Panc1 (cell line): ENCODE measurements around the gene CHKB. TPM values are rescaled to one million over a fixed set of nuclear protein-coding genes. Genes with fewer than 3 reads are reported as not detected.

Source experiments
- ATAC-seq: fragments of 200-7000 bp; cut with Tn5 transposase; 2 replicates; pipeline ENCODE4 v1.9.1; 2020; ENCODE audit warnings: mild to moderate bottlenecking, moderate library complexity
- Bru-seq: library from RNA; stranded (reverse); fragments of 400-500 nt; gene quantifications from one replicate; lab custom pipeline; 2021; lab: Mats Ljungman, UMichigan
- BruChase-seq, 2 experiments: library from RNA; stranded (reverse); fragments of 400-500 nt; gene quantifications; one replicate each; lab custom pipeline; 2021; lab: Mats Ljungman, UMichigan
- BruUV-seq: library from RNA; stranded (reverse); fragments of 400-500 nt; replicated peaks from 2 replicates; lab custom pipeline; 2021; lab: Mats Ljungman, UMichigan
- CTCF ChIA-PET: fragments of 300-600 bp; sonication (Branson Sonifier 250); formaldehyde crosslinking; loops from one replicate; lab custom pipeline; 2022; ENCODE audit warnings: antibody characterized with exemption; lab: Charles Lee
- POLR2A ChIA-PET: fragments of 300-600 bp; sonication (Branson Sonifier 250); formaldehyde crosslinking; loops from one replicate; lab custom pipeline; 2022; ENCODE audit warnings: antibody characterized with exemption; lab: Charles Lee
- DNase-seq: peaks from one replicate; pipeline ENCODE4 v3.0.0-alpha.2; 2010; ENCODE audit warnings: low read depth, low spot score
- H3K27ac ChIP-seq: 2 replicates; pipeline ENCODE4 v1.5.1; 2011; ENCODE audit warnings: mild to moderate bottlenecking, low read length, inconsistent platforms
- H3K27me3 ChIP-seq: fragments of 200-500 bp; sonication (Bioruptor generic); 2 replicates; pipeline ENCODE4 v1.6.0; 2014; ENCODE audit warnings: low read length, inconsistent platforms; ENCODE audit not compliant: control insufficient read depth, insufficient read depth
- H3K36me3 ChIP-seq: fragments of 200-500 bp; sonication (Bioruptor generic); 2 replicates; pipeline ENCODE4 v1.5.1; 2014; ENCODE audit warnings: inconsistent platforms, mild to moderate bottlenecking, low read length, moderate library complexity; ENCODE audit not compliant: control insufficient read depth, insufficient read depth
- H3K4me1 ChIP-seq: 2 replicates; pipeline ENCODE4 v1.5.1; 2011; ENCODE audit warnings: inconsistent platforms, mild to moderate bottlenecking, low read length, moderate library complexity; ENCODE audit not compliant: control insufficient read depth, insufficient read depth
- H3K4me3 ChIP-seq, 2 experiments: 2 replicates each; pipeline ENCODE4 v1.5.1; 2011 to 2012; ENCODE audit warnings: low read depth in 2 of 2, low read length in 2 of 2, mild to moderate bottlenecking in 2 of 2, inconsistent platforms in 1 of 2, moderate library complexity in 1 of 2
- H3K9me3 ChIP-seq: fragments of 200-500 bp; sonication (Bioruptor generic); 2 replicates; pipeline ENCODE4 v1.5.1; 2014; ENCODE audit warnings: low read depth, mild to moderate bottlenecking, inconsistent platforms, low read length, moderate library complexity; ENCODE audit not compliant: control insufficient read depth, insufficient read depth
- CTCF ChIP-seq: fragments of 450-650 bp; IDR thresholded peaks from 2 replicates; pipeline ENCODE4 v1.5.1; 2017; ENCODE audit warnings: mild to moderate bottlenecking
- POLR2AphosphoS5 ChIP-seq: IDR thresholded peaks from 2 replicates; pipeline ENCODE4 v1.6.1; 2012; ENCODE audit warnings: mild to moderate bottlenecking, low read depth, low read length, moderate library complexity
- REST ChIP-seq, 2 experiments: IDR thresholded peaks; 2 replicates each; pipeline ENCODE4 v1.6.1; 2011 to 2012; ENCODE audit warnings: low read depth in 2 of 2, control low read depth in 1 of 2, low read length in 1 of 2, mild to moderate bottlenecking in 1 of 2, moderate library complexity in 1 of 2; ENCODE audit not compliant: insufficient read depth in 1 of 2
- SIN3A ChIP-seq: IDR thresholded peaks from 2 replicates; pipeline ENCODE4 v1.6.1; 2012; ENCODE audit warnings: low read depth, mild to moderate bottlenecking, low read length, moderate library complexity, borderline replicate concordance; ENCODE audit not compliant: insufficient read depth
- TCF7L2 ChIP-seq: IDR thresholded peaks from 2 replicates; pipeline ENCODE4 v1.6.1; 2011; ENCODE audit warnings: mild to moderate bottlenecking, low read depth, low read length, inconsistent platforms
- in situ Hi-C: cut with HindIII; loops from 2 replicates; pipeline ENCODE4 v1.10.0; 2016; ENCODE audit warnings: low sequenced_read_pairs, low pct_unique_long_range_greater_than_20kb
- intact Hi-C: fragments of 100-400 bp; cut with micrococcal nuclease; formaldehyde crosslinking; loops from one replicate; pipeline ENCODE4 v1.10.0; 2022; ENCODE audit not compliant: unreplicated experiment
- long read RNA-seq: library from polyadenylated mRNA; unstranded; transcript quantifications from one replicate; pipeline ENCODE4 v2.0.0, GENCODE V29; 2021; ENCODE audit not compliant: unreplicated experiment
- polyA plus RNA-seq: library from polyadenylated mRNA; unstranded; fragments of >200 nt; gene quantifications from one replicate; pipeline ENCODE4 v1.2.1, GENCODE V29; 2012; ENCODE audit warnings: missing spikeins; ENCODE audit not compliant: insufficient read length
- total RNA-seq: library from RNA; stranded (reverse); gene quantifications from one replicate; pipeline ENCODE4 v1.2.1, GENCODE V29; 2021; ENCODE audit not compliant: unreplicated experiment

CHKB gene
- 43.5 TPM for total RNA-seq
- 33.1 TPM for polyA plus RNA-seq
- Bru-seq, nascent RNA = percentile 75 among the genes with signal in this experiment
- BruChase-seq, experiment 1, labeled RNA remaining after a 2-hour chase = percentile 86 among the genes with signal in this experiment
- BruChase-seq, experiment 2, labeled RNA remaining after a 6-hour chase = percentile 82 among the genes with signal in this experiment
- long read RNA-seq, partial matches to known transcripts = 8 of 23 reads
- long read RNA-seq, other reads (novel, unspliced or antisense) = 9 of 23 reads

- DNase-seq = peak; percentile 68
- TF ChIP-seq CTCF (no peak), POLR2AphosphoS5 (peak; percentile 60; the same call in 1 of the 2 replicates)
- ATAC-seq = peak; percentile 95
- no peaks in the 10 kb centered on the region for H3K27me3 ChIP-seq
- intact Hi-C loops (no loop called here), in situ Hi-C loops (no loop called here)
- ChIA-PET POLR2A (no interaction called here), CTCF (no interaction called here)
- no TSS peak for BruUV-seq
- peak within 1 kb of the TSS; percentile 67 to 68 for H3K4me3 ChIP-seq
- 0 out of 2 replicates have a peak, but pooled peaks cover 2% of the 10 kb centered on the region for H3K4me1 ChIP-seq
- H3K9me3 ChIP-seq = no peaks in the 10 kb centered on the region
- H3K36me3 ChIP-seq = no peaks in the 10 kb centered on the region
- peak within 1 kb of the TSS; percentile 86 for H3K27ac ChIP-seq
Measured at GRCh38 chr22:50582493-50583293, at the start of gene CHKB. TSS of gene CHKB (minus strand) at chr22:50582849. CDS start at chr22:50582781, 68 bp downstream.

- POLR2A ChIA-PET = no interaction called here
- H3K4me1 ChIP-seq = no peaks in the 10 kb centered on the region
- H3K9me3 ChIP-seq = no peaks in the 10 kb centered on the region
- in situ Hi-C loops (no loop called here), intact Hi-C loops (no loop called here)
- H3K27ac ChIP-seq = no peak overlapping the region
- no TSS peak for BruUV-seq
- TF ChIP-seq REST (IDR thresholded peaks at IDR 0.05; ENCODE audit: insufficient read depth in 1 of 2, low read depth in 2 of 2, low read length in 1 of 2) (no peak), CTCF (no peak), SIN3A (no peak), POLR2AphosphoS5 (no peak), TCF7L2 (no peak)
- no peak for ATAC-seq
- no peak for DNase-seq
- no peaks in the 10 kb centered on the region; the same call in 1 of the 2 replicates for H3K36me3 ChIP-seq
- H3K27me3 ChIP-seq = no peaks in the 10 kb centered on the region
- H3K4me3 ChIP-seq = no peak overlapping the region
- CTCF ChIA-PET = no interaction called here
Measured at GRCh38 chr22:50630376-50630775, 47.7 kb upstream of the CHKB start.
